HepG2 (cell line): Measurements from ENCODE around the gene VENTX.

Experiments used
- ATF1 ChIP-seq: IDR thresholded peaks from 2 replicates; pipeline ENCODE4 v1.6.1; 2016; ENCODE audit warnings: mild to moderate bottlenecking, control low read depth
- ERF ChIP-seq: IDR thresholded peaks from 2 replicates; pipeline ENCODE4 v1.6.1; 2018; ENCODE audit warnings: missing biosample characterization, missing genetic modification reagents
- MLX ChIP-seq: IDR thresholded peaks from 2 replicates; pipeline ENCODE4 v1.6.1; 2016
- POLR2A ChIP-seq, 2 experiments: IDR thresholded peaks; 2 replicates each; pipeline ENCODE4 v1.6.1; 2011; ENCODE audit warnings: low read depth in 2 of 2, low read length in 2 of 2, mild to moderate bottlenecking in 1 of 2, moderate library complexity in 1 of 2; ENCODE audit not compliant: insufficient read depth in 1 of 2
- SMARCE1 ChIP-seq: fragments of 450-650 bp; IDR thresholded peaks from 2 replicates; pipeline ENCODE4 v1.6.1; 2017; ENCODE audit warnings: borderline replicate concordance
- TAF1 ChIP-seq: sonication (generic); formaldehyde crosslinking; IDR thresholded peaks from 2 replicates; pipeline ENCODE4 v1.4.0; 2020; ENCODE audit warnings: missing genetic modification reagents
- TCF7L2 ChIP-seq: IDR thresholded peaks from 2 replicates; pipeline ENCODE4 v1.6.1; 2011; ENCODE audit warnings: mild to moderate bottlenecking, low read depth, low read length, moderate library complexity
- ZNF17 ChIP-seq: sonication (generic); formaldehyde crosslinking; IDR thresholded peaks from 2 replicates; pipeline ENCODE4 v1.5.0; 2020; ENCODE audit warnings: mild to moderate bottlenecking, missing genetic modification reagents
- ZNF225 ChIP-seq: sonication (generic); formaldehyde crosslinking; IDR thresholded peaks from 2 replicates; pipeline ENCODE4 v1.4.0; 2020; ENCODE audit warnings: mild to moderate bottlenecking, missing genetic modification reagents
- ZNF564 ChIP-seq: sonication (generic); formaldehyde crosslinking; IDR thresholded peaks from 2 replicates; pipeline ENCODE4 v1.8.1; 2023; ENCODE audit warnings: mild to moderate bottlenecking, missing genetic modification reagents
- TF ChIP-seq, protein P1 (sequence below): sonication (generic); formaldehyde crosslinking; IDR thresholded peaks from 2 replicates; pipeline ENCODE4 v1.5.0; 2020; ENCODE audit warnings: mild to moderate bottlenecking, missing genetic modification reagents, moderate library complexity
- TF ChIP-seq, protein P2 (sequence below): sonication (generic); formaldehyde crosslinking; IDR thresholded peaks from 2 replicates; pipeline ENCODE4 v1.4.0; 2020; ENCODE audit warnings: mild to moderate bottlenecking, missing genetic modification reagents
- TF ChIP-seq, protein P3 (sequence below): sonication (generic); formaldehyde crosslinking; IDR thresholded peaks from 2 replicates; pipeline ENCODE4 v1.5.0; 2020; ENCODE audit warnings: missing genetic modification reagents

GRCh38 chr10:133217800-133218589, 19.7 kb upstream of the VENTX start:
- TF ChIP-seq SMARCE1, result no peak
- no peak for TF ChIP-seq POLR2A (IDR thresholded peaks at IDR 0.05; ENCODE audit: insufficient read depth in 1 of 2, low read depth in 2 of 2, low read length in 2 of 2)
- TF ChIP-seq MLX (CRISPR knock-in tag), result no peak
- TF ChIP-seq, protein P1, sequence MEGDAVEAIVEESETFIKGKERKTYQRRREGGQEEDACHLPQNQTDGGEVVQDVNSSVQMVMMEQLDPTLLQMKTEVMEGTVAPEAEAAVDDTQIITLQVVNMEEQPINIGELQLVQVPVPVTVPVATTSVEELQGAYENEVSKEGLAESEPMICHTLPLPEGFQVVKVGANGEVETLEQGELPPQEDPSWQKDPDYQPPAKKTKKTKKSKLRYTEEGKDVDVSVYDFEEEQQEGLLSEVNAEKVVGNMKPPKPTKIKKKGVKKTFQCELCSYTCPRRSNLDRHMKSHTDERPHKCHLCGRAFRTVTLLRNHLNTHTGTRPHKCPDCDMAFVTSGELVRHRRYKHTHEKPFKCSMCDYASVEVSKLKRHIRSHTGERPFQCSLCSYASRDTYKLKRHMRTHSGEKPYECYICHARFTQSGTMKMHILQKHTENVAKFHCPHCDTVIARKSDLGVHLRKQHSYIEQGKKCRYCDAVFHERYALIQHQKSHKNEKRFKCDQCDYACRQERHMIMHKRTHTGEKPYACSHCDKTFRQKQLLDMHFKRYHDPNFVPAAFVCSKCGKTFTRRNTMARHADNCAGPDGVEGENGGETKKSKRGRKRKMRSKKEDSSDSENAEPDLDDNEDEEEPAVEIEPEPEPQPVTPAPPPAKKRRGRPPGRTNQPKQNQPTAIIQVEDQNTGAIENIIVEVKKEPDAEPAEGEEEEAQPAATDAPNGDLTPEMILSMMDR (CRISPR knock-in tag), result no peak
- no peak for TF ChIP-seq TCF7L2
- no peak for TF ChIP-seq ZNF225
- TF ChIP-seq ATF1 (CRISPR knock-in tag), result no peak
- no peak for TF ChIP-seq ERF (CRISPR knock-in tag)
- no peak for TF ChIP-seq TAF1 (CRISPR knock-in tag)
- TF ChIP-seq, protein P2, sequence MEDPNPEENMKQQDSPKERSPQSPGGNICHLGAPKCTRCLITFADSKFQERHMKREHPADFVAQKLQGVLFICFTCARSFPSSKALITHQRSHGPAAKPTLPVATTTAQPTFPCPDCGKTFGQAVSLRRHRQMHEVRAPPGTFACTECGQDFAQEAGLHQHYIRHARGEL, result no peak
- TF ChIP-seq ZNF17 (CRISPR knock-in tag), result no peak
- TF ChIP-seq, protein P3, sequence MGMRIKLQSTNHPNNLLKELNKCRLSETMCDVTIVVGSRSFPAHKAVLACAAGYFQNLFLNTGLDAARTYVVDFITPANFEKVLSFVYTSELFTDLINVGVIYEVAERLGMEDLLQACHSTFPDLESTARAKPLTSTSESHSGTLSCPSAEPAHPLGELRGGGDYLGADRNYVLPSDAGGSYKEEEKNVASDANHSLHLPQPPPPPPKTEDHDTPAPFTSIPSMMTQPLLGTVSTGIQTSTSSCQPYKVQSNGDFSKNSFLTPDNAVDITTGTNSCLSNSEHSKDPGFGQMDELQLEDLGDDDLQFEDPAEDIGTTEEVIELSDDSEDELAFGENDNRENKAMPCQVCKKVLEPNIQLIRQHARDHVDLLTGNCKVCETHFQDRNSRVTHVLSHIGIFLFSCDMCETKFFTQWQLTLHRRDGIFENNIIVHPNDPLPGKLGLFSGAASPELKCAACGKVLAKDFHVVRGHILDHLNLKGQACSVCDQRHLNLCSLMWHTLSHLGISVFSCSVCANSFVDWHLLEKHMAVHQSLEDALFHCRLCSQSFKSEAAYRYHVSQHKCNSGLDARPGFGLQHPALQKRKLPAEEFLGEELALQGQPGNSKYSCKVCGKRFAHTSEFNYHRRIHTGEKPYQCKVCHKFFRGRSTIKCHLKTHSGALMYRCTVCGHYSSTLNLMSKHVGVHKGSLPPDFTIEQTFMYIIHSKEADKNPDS, result no peak
- TF ChIP-seq ZNF564, result no peak
